Sigmoid colon (tissue), 7 donors: ENCODE results near the gene LEKR1. TPM values are rescaled to one million over a fixed set of nuclear protein-coding genes. Genes with fewer than 3 reads are reported as not detected.

ENCODE experiments used
- DNase-seq: peaks from one replicate; pipeline ENCODE4 v3.0.0-alpha.2; 2019
- H3K27ac ChIP-seq, 4 donors: fragments of 200-600 bp; sonication (generic); one replicate each; pipeline ENCODE4 v1.5.1; 2016 to 2019; ENCODE audit warnings: mild to moderate bottlenecking in 1 of 4
- H3K27me3 ChIP-seq, 3 donors: fragments of 200-600 bp; sonication (generic); one replicate each; pipeline ENCODE4 v1.5.1; 2019; ENCODE audit warnings: mild to moderate bottlenecking in 1 of 3
- H3K36me3 ChIP-seq, 4 donors: fragments of 200-600 bp; sonication (generic); one replicate each; pipeline ENCODE4 v1.5.1; 2016 to 2019
- H3K4me1 ChIP-seq, 4 donors: fragments of 200-600 bp; sonication (generic); one replicate each; pipeline ENCODE4 v1.5.1; 2017 to 2019
- H3K4me3 ChIP-seq, 4 donors: fragments of 200-600 bp; sonication (generic); one replicate each; pipeline ENCODE4 v1.5.1; 2017 to 2019; ENCODE audit warnings: mild to moderate bottlenecking in 2 of 4, moderate library complexity in 1 of 4
- H3K9me3 ChIP-seq, 4 donors: fragments of 200-600 bp in 3 of 4; sonication (generic) in 3 of 4; one replicate each; pipeline versions ENCODE4 v1.5.1 to v1.6.1; 2013 to 2019
- CTCF ChIP-seq, 4 experiments: fragments of 450-650 bp in 3 of 4; fragments of 200-600 bp in 1 of 4; IDR thresholded peaks; one replicate each; pipeline ENCODE4 v1.5.1; 2016 to 2019; ENCODE audit warnings: antibody characterized with exemption in 4 of 4, mild to moderate bottlenecking in 3 of 4, moderate library complexity in 2 of 4
- EP300 ChIP-seq, 4 donors: sonication (generic); formaldehyde crosslinking; IDR thresholded peaks; one replicate each; pipeline ENCODE4 v1.6.1; 2017; ENCODE audit warnings: antibody characterized with exemption in 4 of 4
- POLR2A ChIP-seq, 2 donors: fragments of 450-650 bp; IDR thresholded peaks; one replicate each; pipeline ENCODE4 v1.6.1; 2016; ENCODE audit warnings: antibody characterized with exemption in 2 of 2, mild to moderate bottlenecking in 2 of 2, moderate library complexity in 2 of 2
- POLR2AphosphoS5 ChIP-seq, 4 donors: sonication (generic); formaldehyde crosslinking; IDR thresholded peaks; one replicate each; pipeline ENCODE4 v1.6.1; 2017; ENCODE audit warnings: antibody characterized with exemption in 4 of 4
- WGBS, 2 donors: extraction: QIAGEN DNeasy Blood & Tissue Kit; methylation state at CpG; one replicate each; pipeline ENCODE4 v1.1.7; 2013; 5-methylcytosine and 5-hydroxymethylcytosine counted together
- intact Hi-C: fragments of 100-400 bp; cut with DNase I; formaldehyde crosslinking; loops from one replicate; pipeline ENCODE4 v1.15.1; 2023
- polyA plus RNA-seq, 3 donors: library from polyadenylated mRNA; stranded (reverse); fragments of 200-250 nt; gene quantifications; one replicate each; pipeline ENCODE4 v1.2.3, GENCODE V29; 2013
- total RNA-seq, 4 donors: library from RNA; depleted of rRNA; stranded (reverse); fragments of >200 nt; gene quantifications; one replicate each; pipeline ENCODE4 v1.1.0, GENCODE V29; 2016
- donor health status: healthy with polysubstance abuse.
- donor health status: Bipolar disorder and iron deficiency.
- donor health status: healthy.

Gene LEKR1
- total and polyA plus RNA-seq, 7 donors = 0.36 to 1.7 (median 0.70) TPM; not detected in 1

GRCh38 chr3:156817646-156818272 is 8.4 kb upstream of the LEKR1 start:
- H3K27me3 ChIP-seq = no peaks in the 10 kb centered on the region
- H3K27ac ChIP-seq = peak overlapping the region; percentile 74 to 85 (median 82)
- WGBS, 2 donors = 26 to 48% methylated on average over 5 of the region's 5 CpGs
- peaks cover 0 to 20% (median 9%) of the 10 kb centered on the region in 4 donors for H3K4me1 ChIP-seq
- TF ChIP-seq EP300 (IDR thresholded peaks at IDR 0.05) (no peak), POLR2A (IDR thresholded peaks at IDR 0.05) (no peak), CTCF (IDR thresholded peaks at IDR 0.05) (no peak), POLR2AphosphoS5 (IDR thresholded peaks at IDR 0.05) (no peak)
- H3K36me3 ChIP-seq = no peaks in the 10 kb centered on the region
- intact Hi-C loops = loop anchor here (2.0 to 5.0 kb wide), 4 partner anchors 143 to 320 kb away; partner anchors contain the start of gene TIPARP
- H3K4me3 ChIP-seq = peak overlapping the region; percentile 55 to 65 (median 61)
- no peaks in the 10 kb centered on the region for H3K9me3 ChIP-seq
- no peak for DNase-seq

- Histone ChIP-seq H3K4me1 (peaks cover 0 to 20% (median 9%) of the 10 kb centered on the region in 4 donors), H3K27ac (peak overlapping the region in 1 of 4 donors; percentile 85), H3K36me3 (no peaks in the 10 kb centered on the region), H3K9me3 (no peaks in the 10 kb centered on the region), H3K4me3 (no peak overlapping the region), H3K27me3 (no peaks in the 10 kb centered on the region)
- no peak for DNase-seq
- intact Hi-C loops = loop anchor here (5.0 kb wide), 3 partner anchors 269 to 319 kb away; no protein-coding TSS in a partner anchor
- WGBS, 2 donors = 82 to 97% methylated on average over 2 of the region's 2 CpGs
- TF ChIP-seq POLR2A (IDR thresholded peaks at IDR 0.05) (no peak), EP300 (IDR thresholded peaks at IDR 0.05) (no peak), CTCF (IDR thresholded peaks at IDR 0.05) (no peak), POLR2AphosphoS5 (IDR thresholded peaks at IDR 0.05) (no peak)
Observed at GRCh38 chr3:156818273-156818651, 7.9 kb upstream of the LEKR1 start.

- H3K4me3 ChIP-seq = no peak overlapping the region
- no peaks in the 10 kb centered on the region for H3K9me3 ChIP-seq
- no peak for DNase-seq
- TF ChIP-seq POLR2A (IDR thresholded peaks at IDR 0.05) (no peak), EP300 (IDR thresholded peaks at IDR 0.05) (no peak), CTCF (IDR thresholded peaks at IDR 0.05) (no peak), POLR2AphosphoS5 (IDR thresholded peaks at IDR 0.05) (no peak)
- H3K36me3 ChIP-seq = no peaks in the 10 kb centered on the region
- H3K4me1 ChIP-seq = peaks cover 0 to 20% (median 9%) of the 10 kb centered on the region in 4 donors
- WGBS, 2 donors = 86 to 88% methylated on average over 3 of the region's 3 CpGs
- intact Hi-C loops = loop anchor here (5.0 kb wide), 3 partner anchors 268 to 318 kb away; no protein-coding TSS in a partner anchor
- H3K27ac ChIP-seq = no peak overlapping the region
- H3K27me3 ChIP-seq = no peaks in the 10 kb centered on the region
Observed at GRCh38 chr3:156818890-156819289, 7.3 kb upstream of the LEKR1 start.

GRCh38 chr3:156819842-156820691 is 6.1 kb upstream of the LEKR1 start:
- H3K36me3 ChIP-seq = no peaks in the 10 kb centered on the region
- H3K27me3 ChIP-seq = no peaks in the 10 kb centered on the region
- H3K4me1 ChIP-seq = peaks cover 0 to 20% (median 9%) of the 10 kb centered on the region in 4 donors
- intact Hi-C loops = loop anchor here (5.0 to 10.0 kb wide), 4 partner anchors 267 to 675 kb away; no protein-coding TSS in a partner anchor
- H3K4me3 ChIP-seq = no peak overlapping the region
- 85 to 86% methylated on average over 6 of the region's 6 CpGs for WGBS, 2 donors
- no peaks in the 10 kb centered on the region for H3K9me3 ChIP-seq
- no peak for TF ChIP-seq EP300 (IDR thresholded peaks at IDR 0.05)
- no peak for TF ChIP-seq CTCF (IDR thresholded peaks at IDR 0.05)
- TF ChIP-seq POLR2AphosphoS5 (IDR thresholded peaks at IDR 0.05) = no peak
- TF ChIP-seq POLR2A (IDR thresholded peaks at IDR 0.05) = no peak
- DNase-seq = no peak
- H3K27ac ChIP-seq = no peak overlapping the region
